Psoas muscle (tissue), 8 donors: Measurements from ENCODE around the gene HOXA5. TPM values are rescaled to one million over a fixed set of nuclear protein-coding genes. Genes with fewer than 3 reads are reported as not detected.
A peak's percentile ranks its signal among the peaks of the same experiment; 100 is the strongest.

Experiments used
- ATAC-seq, 4 donors: fragments of 200-7000 bp; cut with Tn5 transposase; one replicate each; pipeline ENCODE4 v1.9.1; 2020; ENCODE audit warnings: moderate library complexity in 3 of 4, mild to moderate bottlenecking in 2 of 4
- DNase-seq, 2 donors: peaks; one replicate each; pipeline ENCODE4 v3.0.0-alpha.2; 2020
- H3K27ac ChIP-seq: fragments of 200-600 bp; one replicate; pipeline ENCODE4 v1.8.0; 2022
- H3K27me3 ChIP-seq, 3 donors: fragments of 200-600 bp in 1 of 3; one replicate each; pipeline versions ENCODE4 v1.6.1 to v1.8.0; 2013 to 2022; ENCODE audit warnings: low read length in 2 of 3, mild to moderate bottlenecking in 2 of 3, moderate library complexity in 1 of 3; ENCODE audit not compliant: insufficient read depth in 3 of 3
- H3K36me3 ChIP-seq, 2 donors: fragments of 200-600 bp in 1 of 2; one replicate each; pipeline versions ENCODE4 v1.6.1 to v1.8.0; 2013 to 2022; ENCODE audit warnings: low read depth in 1 of 2, mild to moderate bottlenecking in 1 of 2, moderate library complexity in 1 of 2; ENCODE audit not compliant: insufficient read depth in 1 of 2
- H3K4me1 ChIP-seq: fragments of 200-600 bp; one replicate; pipeline ENCODE4 v1.8.0; 2022
- H3K4me3 ChIP-seq: fragments of 200-600 bp; one replicate; pipeline ENCODE4 v1.8.0; 2022; ENCODE audit warnings: mild to moderate bottlenecking
- H3K9me3 ChIP-seq: fragments of 200-600 bp; one replicate; pipeline ENCODE4 v1.8.0; 2022
- WGBS, 3 donors: extraction: QIAGEN DNeasy Blood & Tissue Kit; methylation state at CpG; one replicate each; pipeline versions ENCODE4 v1.1.6 to v1.1.7; 2013; 5-methylcytosine and 5-hydroxymethylcytosine counted together
- intact Hi-C, 2 donors: fragments of 100-400 bp; cut with DNase I; formaldehyde crosslinking; loops; one replicate each; pipeline versions ENCODE4 v1.11.0 to v1.14.2; 2022
- polyA plus RNA-seq, 3 donors: library from polyadenylated mRNA; stranded (reverse); fragments of 200-250 nt; gene quantifications; one replicate each; pipeline ENCODE4 v1.2.3, GENCODE V29; 2013
- total RNA-seq, 4 donors: library from RNA; stranded (reverse); fragmentation: NEBNext Ultra II Directional in 2 of 4; extraction: Animal tissue kit (Norgen Biotek cat#: 25700) in 2 of 4; gene quantifications; one replicate each; pipeline versions ENCODE4 v1.2.1 to v1.2.4, GENCODE V29; 2021 to 2023
- TF ChIP-seq, protein P1 (sequence below): fragments of 200-600 bp; IDR thresholded peaks from one replicate; pipeline ENCODE4 v1.8.0; 2022; ENCODE audit warnings: antibody characterized with exemption
- donor health status: healthy with polysubstance abuse.
- donor health status: DM: no; HTN: no; CAD: no; lungs with moderate emphysema.
- donor health status: Bipolar disorder and iron deficiency.
- donor health status: healthy.
- donor health status: DM: yes; HTN: yes; CAD: no.
- donor health status: DM: no; HTN: no; CAD: no.
- donor health status: DM: no; HTN: no; CAD: no.
- donor health status: DM: yes; HTN: yes; CAD: no.

The HOXA5 gene
- total and polyA plus RNA-seq, 7 donors = 2.6 to 18.8 (median 6.6) TPM

DNA sequence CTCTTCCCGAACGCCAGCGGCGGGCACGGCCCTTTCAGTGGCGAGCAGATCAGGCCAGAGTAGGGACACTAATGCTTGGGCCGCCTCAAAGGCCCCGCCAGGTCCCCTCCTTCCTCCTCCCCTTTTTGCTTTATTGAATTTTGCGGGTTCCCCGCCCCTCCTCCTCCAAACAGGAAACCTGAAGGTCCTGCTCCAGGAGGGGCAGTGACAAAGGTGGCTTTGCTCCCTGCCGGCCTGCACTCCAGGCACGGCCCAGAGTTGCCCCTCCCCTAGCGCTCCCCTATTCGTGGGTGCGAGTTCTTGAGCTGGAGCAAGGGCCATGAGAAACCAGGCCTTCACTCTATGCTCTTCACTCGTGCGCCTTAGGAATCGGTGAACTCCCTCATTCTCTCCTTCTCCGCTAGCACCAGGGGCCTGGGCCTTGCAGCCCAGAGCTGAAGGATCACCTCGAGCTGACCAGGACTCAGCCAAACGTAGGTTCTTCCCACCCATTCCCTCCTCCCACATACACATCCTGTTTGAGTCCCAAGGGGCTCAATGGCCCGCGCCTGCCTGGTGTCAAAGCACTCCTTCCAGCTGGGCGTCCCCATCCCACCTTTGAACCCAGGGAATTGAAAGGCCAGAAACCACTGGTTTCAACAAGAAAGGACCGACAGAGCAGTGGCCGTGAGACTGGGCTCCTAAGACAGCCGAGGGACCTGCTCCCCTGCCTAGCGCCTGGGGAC is 4.7 kb upstream of the HOXA5 start:
- Histone ChIP-seq H3K4me3 (peak overlapping the region; percentile 75), H3K36me3 (peaks cover 0 to 26% of the 10 kb centered on the region in 2 donors), H3K27me3 (no peaks in the 10 kb centered on the region), H3K4me1 (peaks cover 29% of the 10 kb centered on the region), H3K9me3 (no peaks in the 10 kb centered on the region), H3K27ac (peak overlapping the region; percentile 84)
- DNase-seq (peak; percentile 44 to 82), ATAC-seq (peak in 3 of 4 donors; percentile 4 to 29 (median 17))
- WGBS, 3 donors = 4 to 10% (median 4%) methylated on average over 27 to 28 of the region's 28 CpGs
- TF ChIP-seq, protein P1, sequence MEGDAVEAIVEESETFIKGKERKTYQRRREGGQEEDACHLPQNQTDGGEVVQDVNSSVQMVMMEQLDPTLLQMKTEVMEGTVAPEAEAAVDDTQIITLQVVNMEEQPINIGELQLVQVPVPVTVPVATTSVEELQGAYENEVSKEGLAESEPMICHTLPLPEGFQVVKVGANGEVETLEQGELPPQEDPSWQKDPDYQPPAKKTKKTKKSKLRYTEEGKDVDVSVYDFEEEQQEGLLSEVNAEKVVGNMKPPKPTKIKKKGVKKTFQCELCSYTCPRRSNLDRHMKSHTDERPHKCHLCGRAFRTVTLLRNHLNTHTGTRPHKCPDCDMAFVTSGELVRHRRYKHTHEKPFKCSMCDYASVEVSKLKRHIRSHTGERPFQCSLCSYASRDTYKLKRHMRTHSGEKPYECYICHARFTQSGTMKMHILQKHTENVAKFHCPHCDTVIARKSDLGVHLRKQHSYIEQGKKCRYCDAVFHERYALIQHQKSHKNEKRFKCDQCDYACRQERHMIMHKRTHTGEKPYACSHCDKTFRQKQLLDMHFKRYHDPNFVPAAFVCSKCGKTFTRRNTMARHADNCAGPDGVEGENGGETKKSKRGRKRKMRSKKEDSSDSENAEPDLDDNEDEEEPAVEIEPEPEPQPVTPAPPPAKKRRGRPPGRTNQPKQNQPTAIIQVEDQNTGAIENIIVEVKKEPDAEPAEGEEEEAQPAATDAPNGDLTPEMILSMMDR = no peak
- intact Hi-C loops = loop anchor here in 1 of 2 donors (10.0 kb wide), 1 partner anchor 753 kb away; no protein-coding TSS in a partner anchor

GRCh38 chr7:27147199-27148030 is 3.9 kb upstream of the HOXA5 start, which contains the start of gene HOXA6:
TSS of gene HOXA6 (minus strand) at chr7:27147774. CDS start at chr7:27147749, 25 bp downstream.
- 16 to 22% (median 19%) methylated on average over 60 to 63 of the region's 63 CpGs for WGBS, 3 donors
- Histone ChIP-seq H3K27ac (peak within 1 kb of the TSS; percentile 84), H3K9me3 (no peaks in the 10 kb centered on the region), H3K36me3 (peaks cover 0 to 30% of the 10 kb centered on the region in 2 donors), H3K4me3 (peak within 1 kb of the TSS; percentile 75), H3K27me3 (no peaks in the 10 kb centered on the region), H3K4me1 (peaks cover 23% of the 10 kb centered on the region)
- ATAC-seq (peak in 3 of 4 donors; percentile 29 to 57 (median 34)), DNase-seq (peak; percentile 78 to 91)
- intact Hi-C loops = loop anchor here in 1 of 2 donors (10.0 kb wide), 1 partner anchor 753 kb away; no protein-coding TSS in a partner anchor
- TF ChIP-seq, protein P1 = no peak

DNA sequence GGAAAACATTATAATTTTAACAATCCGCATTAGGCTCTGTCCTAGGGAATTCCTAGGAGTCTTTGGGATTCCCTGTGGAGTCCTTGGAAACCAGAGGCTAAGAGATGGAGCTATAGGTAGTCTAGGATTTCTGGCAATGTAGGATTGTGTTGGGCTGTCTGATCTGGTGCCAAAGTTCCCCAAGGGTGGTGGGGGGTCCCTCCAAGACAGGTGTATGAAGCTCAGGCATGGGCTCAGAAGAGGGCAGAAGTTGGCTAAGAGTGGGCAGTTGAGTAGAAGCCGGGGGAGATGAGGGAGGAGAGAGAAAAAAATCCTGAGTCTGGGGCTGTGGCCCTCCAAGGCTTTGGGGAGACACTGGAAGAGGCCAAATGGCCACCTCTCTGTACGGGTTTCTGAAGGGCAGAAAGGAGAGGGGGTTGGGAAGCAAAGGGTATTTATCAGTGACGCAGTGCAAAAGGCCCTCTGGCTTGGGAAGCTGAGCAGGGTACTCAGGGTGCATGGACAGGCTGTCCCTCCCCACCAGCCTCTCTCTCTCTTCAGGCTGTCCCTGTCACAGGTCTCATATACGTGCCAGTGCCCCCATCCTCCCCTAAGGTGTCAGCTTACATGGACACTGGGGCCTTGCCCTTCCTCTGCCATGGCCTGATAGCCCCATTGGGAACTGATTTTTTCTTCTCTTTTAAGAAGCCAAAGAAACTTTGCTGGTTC is 3.2 kb upstream of the HOXA5 start:
- no peaks in the 10 kb centered on the region for H3K27me3 ChIP-seq
- intact Hi-C loops = loop anchor here in 1 of 2 donors (10.0 kb wide), 1 partner anchor 752 kb away; no protein-coding TSS in a partner anchor
- peak in 2 of 4 donors; percentile 29 to 33 for ATAC-seq
- peak in 1 of 2 donors; percentile 71 for DNase-seq
- TF ChIP-seq, protein P1 = no peak
- WGBS, 3 donors = 48 to 64% (median 53%) methylated on average over 5 of the region's 5 CpGs
- H3K9me3 ChIP-seq = no peaks in the 10 kb centered on the region
- peak overlapping the region; percentile 75 for H3K4me3 ChIP-seq
- H3K4me1 ChIP-seq = peaks cover 23% of the 10 kb centered on the region
- H3K36me3 ChIP-seq = peaks cover 0 to 33% of the 10 kb centered on the region in 2 donors
- H3K27ac ChIP-seq = peak overlapping the region; percentile 84

GRCh38 chr7:27145914-27146412 is 2.5 kb upstream of the HOXA5 start:
- Histone ChIP-seq H3K4me3 (peak overlapping the region; percentile 11), H3K27me3 (no peaks in the 10 kb centered on the region), H3K36me3 (peaks cover 0 to 37% of the 10 kb centered on the region in 2 donors), H3K4me1 (peaks cover 23% of the 10 kb centered on the region), H3K9me3 (no peaks in the 10 kb centered on the region), H3K27ac (peak overlapping the region; percentile 84)
- TF ChIP-seq, protein P1 = no peak
- intact Hi-C loops = loop anchor here in 1 of 2 donors (10.0 kb wide), 1 partner anchor 751 kb away; no protein-coding TSS in a partner anchor
- WGBS, 3 donors = 85 to 87% (median 85%) methylated on average over 11 of the region's 11 CpGs
- no peak for ATAC-seq
- no peak for DNase-seq
